ENCODE data around the gene ITGAE.

The ITGAE gene

DNA sequence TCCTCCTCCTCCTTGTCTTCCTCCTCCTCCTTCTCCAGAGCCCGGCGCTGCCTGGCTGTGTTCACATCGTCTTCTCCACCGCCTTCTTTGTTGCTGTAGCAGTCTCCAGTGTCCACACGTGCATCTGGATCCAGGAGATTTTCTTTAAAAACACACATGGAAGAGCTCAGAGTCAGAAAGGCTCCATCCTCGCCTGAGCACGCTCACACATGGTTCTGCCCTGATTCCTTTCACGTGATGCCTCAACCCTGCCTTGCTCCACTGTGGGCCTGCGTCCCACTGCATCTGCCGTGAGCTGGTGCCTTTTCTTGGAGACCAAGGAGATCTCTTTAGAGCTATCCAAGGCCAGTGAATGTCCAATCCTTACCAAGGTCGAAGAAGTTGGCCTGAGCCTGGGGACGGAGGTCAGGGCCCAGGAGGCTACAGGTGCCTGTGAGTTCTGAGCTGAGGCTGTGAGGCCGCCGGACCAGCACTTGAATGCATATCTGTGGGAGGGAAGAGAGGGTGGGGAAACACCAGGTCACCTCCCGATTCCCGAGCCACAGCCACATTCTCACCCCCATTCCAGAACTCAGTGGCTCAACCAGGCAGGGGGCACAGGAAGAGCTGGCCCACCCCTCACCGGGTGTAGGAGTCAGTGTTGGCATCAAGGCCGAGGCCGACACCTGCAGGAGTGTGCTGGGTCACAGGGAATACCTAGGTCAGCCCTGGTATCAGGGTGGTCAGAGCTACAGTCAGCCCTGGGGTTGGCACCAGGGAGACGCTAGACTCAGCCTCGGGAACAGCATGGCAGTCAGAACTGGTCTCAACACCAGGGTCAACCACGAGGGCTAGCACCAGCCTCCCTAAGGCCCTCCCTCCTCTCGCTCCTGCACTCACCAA lies 39.7 kb downstream of the ITGAE start:
- no peak overlapping the region for H3K9ac ChIP-seq
- H3K27ac ChIP-seq, result no peak overlapping the region
- no peaks in the 10 kb centered on the region for H3K79me2 ChIP-seq (ENCODE audit: insufficient read depth, low read depth)
- TF ChIP-seq CTCF (conservative IDR thresholded peaks at IDR 0.05; ENCODE audit: low read depth, low read length), result no peak
- H3K36me3 ChIP-seq (ENCODE audit: insufficient read depth), result no peaks in the 10 kb centered on the region
- no peak overlapping the region for H2AFZ ChIP-seq (ENCODE audit: low read depth)
- H3K27me3 ChIP-seq (ENCODE audit: insufficient read depth, low read depth), result no peaks in the 10 kb centered on the region
- no peaks in the 10 kb centered on the region for H4K20me1 ChIP-seq (ENCODE audit: insufficient read depth)
- H3K4me3 ChIP-seq (IDR thresholded peaks at IDR 0.05; ENCODE audit: insufficient read depth, low read depth, low read length), result no peak overlapping the region
- H3K4me1 ChIP-seq (ENCODE audit: low read depth, poor library complexity, severe bottlenecking), result no peaks in the 10 kb centered on the region
- H3K4me2 ChIP-seq, result no peak overlapping the region

- TF ChIP-seq CTCF (conservative IDR thresholded peaks at IDR 0.05; ENCODE audit: low read depth, low read length), result no peak
- Histone ChIP-seq H3K4me3 (IDR thresholded peaks at IDR 0.05; ENCODE audit: insufficient read depth, low read depth, low read length) (no peak overlapping the region), H3K9ac (no peak overlapping the region), H3K27ac (no peak overlapping the region), H2AFZ (ENCODE audit: low read depth) (no peak overlapping the region), H3K79me2 (ENCODE audit: insufficient read depth, low read depth) (no peaks in the 10 kb centered on the region), H3K4me1 (ENCODE audit: low read depth, poor library complexity, severe bottlenecking) (no peaks in the 10 kb centered on the region), H3K27me3 (ENCODE audit: insufficient read depth, low read depth) (no peaks in the 10 kb centered on the region), H3K4me2 (no peak overlapping the region), H3K36me3 (ENCODE audit: insufficient read depth) (no peaks in the 10 kb centered on the region), H4K20me1 (ENCODE audit: insufficient read depth) (no peaks in the 10 kb centered on the region)
Observed at GRCh38 chr17:3759597-3760216, 41.3 kb downstream of the ITGAE start.

- TF ChIP-seq CTCF (conservative IDR thresholded peaks at IDR 0.05; ENCODE audit: low read depth, low read length), result no peak
- Histone ChIP-seq H3K27ac (no peak overlapping the region), H3K79me2 (ENCODE audit: insufficient read depth, low read depth) (no peaks in the 10 kb centered on the region), H3K9ac (no peak overlapping the region), H3K4me2 (no peak overlapping the region), H3K4me1 (ENCODE audit: low read depth, poor library complexity, severe bottlenecking) (no peaks in the 10 kb centered on the region), H2AFZ (ENCODE audit: low read depth) (no peak overlapping the region), H3K27me3 (ENCODE audit: insufficient read depth, low read depth) (no peaks in the 10 kb centered on the region), H3K4me3 (IDR thresholded peaks at IDR 0.05; ENCODE audit: insufficient read depth, low read depth, low read length) (no peak overlapping the region), H3K36me3 (ENCODE audit: insufficient read depth) (no peaks in the 10 kb centered on the region), H4K20me1 (ENCODE audit: insufficient read depth) (no peaks in the 10 kb centered on the region)
Observed at GRCh38 chr17:3755335-3756030, 45.5 kb downstream of the ITGAE start.

DNA sequence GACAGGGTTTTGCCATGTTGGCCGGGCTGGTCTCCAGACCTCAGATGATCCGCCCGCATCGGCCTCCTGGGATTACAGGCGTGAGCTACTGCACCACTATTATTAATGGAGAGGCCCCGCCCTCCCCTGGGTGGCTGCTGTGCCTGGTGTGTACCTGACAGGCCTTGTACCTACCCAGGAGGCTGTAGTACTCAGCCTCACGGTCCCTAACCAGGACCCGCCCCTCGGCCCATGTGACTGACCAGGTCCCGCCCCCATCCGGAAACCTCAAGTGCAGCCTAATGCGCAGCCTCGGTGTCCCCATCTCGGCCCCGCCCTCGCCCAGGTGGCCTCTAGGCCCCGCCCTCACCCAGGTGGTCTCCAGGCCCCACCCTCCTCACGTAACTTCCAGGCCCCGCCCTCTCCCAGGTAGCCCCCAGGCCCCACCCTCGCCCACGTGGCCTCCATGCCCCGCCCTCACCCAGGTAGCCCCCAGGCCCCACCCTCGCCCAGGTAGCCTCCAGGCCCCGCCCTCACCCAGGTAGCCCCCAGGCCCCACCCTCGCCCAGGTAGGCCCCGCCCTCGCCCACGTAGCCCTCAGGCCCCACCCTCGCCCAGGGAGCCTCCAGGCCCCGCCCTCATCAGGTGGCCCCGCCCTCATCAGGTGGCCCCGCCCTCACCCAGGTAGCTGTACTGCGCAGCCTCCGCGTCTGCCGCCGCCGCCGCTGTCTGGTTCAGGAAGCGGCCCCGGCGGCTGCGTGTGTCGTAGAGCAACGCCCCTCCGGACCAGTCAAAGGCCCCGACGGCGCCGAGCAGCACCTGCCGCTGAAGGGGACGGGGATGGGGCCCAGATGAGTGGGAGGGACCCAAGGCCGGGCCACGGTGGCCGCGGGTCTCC lies 46.3 kb downstream of the ITGAE start:
- no peak overlapping the region for H3K9ac ChIP-seq
- H2AFZ ChIP-seq (ENCODE audit: low read depth), result no peak overlapping the region
- no peak for TF ChIP-seq CTCF (conservative IDR thresholded peaks at IDR 0.05; ENCODE audit: low read depth, low read length)
- H3K79me2 ChIP-seq (ENCODE audit: insufficient read depth, low read depth), result no peaks in the 10 kb centered on the region
- no peaks in the 10 kb centered on the region for H3K36me3 ChIP-seq (ENCODE audit: insufficient read depth)
- H3K4me3 ChIP-seq (IDR thresholded peaks at IDR 0.05; ENCODE audit: insufficient read depth, low read depth, low read length), result no peak overlapping the region
- no peak overlapping the region for H3K27ac ChIP-seq
- no peaks in the 10 kb centered on the region for H3K4me1 ChIP-seq (ENCODE audit: low read depth, poor library complexity, severe bottlenecking)
- no peaks in the 10 kb centered on the region for H4K20me1 ChIP-seq (ENCODE audit: insufficient read depth)
- H3K27me3 ChIP-seq (ENCODE audit: insufficient read depth, low read depth), result no peaks in the 10 kb centered on the region
- H3K4me2 ChIP-seq, result no peak overlapping the region
